Chondrocyte (in vitro differentiated cells): ENCODE measurements around the gene ITGA6. TPM values are rescaled to one million over a fixed set of nuclear protein-coding genes. Genes with fewer than 3 reads are reported as not detected.

Experiments used
- DNase-seq: peaks from one replicate; pipeline ENCODE4 v3.0.0; 2021; ENCODE audit warnings: mixed read lengths, low spot score
- H3K27ac Mint-ChIP-seq: one replicate; pipeline ENCODE4 v1.8.0; 2021; ENCODE audit warnings: mild to moderate bottlenecking, moderate library complexity, mixed read lengths; ENCODE audit not compliant: unreplicated experiment
- H3K27me3 Mint-ChIP-seq: 2 replicates; pipeline ENCODE4 v1.8.0; 2021; ENCODE audit warnings: low read depth, mixed read lengths
- H3K36me3 Mint-ChIP-seq: 2 replicates; pipeline ENCODE4 v1.8.0; 2021; ENCODE audit warnings: low read depth, mixed read lengths
- H3K4me1 Mint-ChIP-seq: 2 replicates; pipeline ENCODE4 v1.8.0; 2021; ENCODE audit warnings: low read depth, mild to moderate bottlenecking, mixed read lengths
- H3K4me3 Mint-ChIP-seq: one replicate; pipeline ENCODE4 v1.8.0; 2021; ENCODE audit warnings: mild to moderate bottlenecking, moderate library complexity, mixed read lengths; ENCODE audit not compliant: unreplicated experiment
- H3K9me3 Mint-ChIP-seq: 2 replicates; pipeline ENCODE4 v1.8.0; 2021; ENCODE audit warnings: low read depth, mixed read lengths
- total RNA-seq: library from RNA; stranded (reverse); gene quantifications from 3 replicates; pipeline ENCODE4 v1.2.1, GENCODE V29; 2021
- TF ChIP-seq, protein P1 (sequence below): fragments of 200-600 bp; sonication (generic); IDR thresholded peaks from 2 replicates; pipeline ENCODE4 v1.5.0; 2021; ENCODE audit warnings: antibody characterized with exemption, mild to moderate bottlenecking, moderate library complexity

Gene ITGA6
- total RNA-seq, 1 donor from 2014 or later, result 5.0 TPM

DNA sequence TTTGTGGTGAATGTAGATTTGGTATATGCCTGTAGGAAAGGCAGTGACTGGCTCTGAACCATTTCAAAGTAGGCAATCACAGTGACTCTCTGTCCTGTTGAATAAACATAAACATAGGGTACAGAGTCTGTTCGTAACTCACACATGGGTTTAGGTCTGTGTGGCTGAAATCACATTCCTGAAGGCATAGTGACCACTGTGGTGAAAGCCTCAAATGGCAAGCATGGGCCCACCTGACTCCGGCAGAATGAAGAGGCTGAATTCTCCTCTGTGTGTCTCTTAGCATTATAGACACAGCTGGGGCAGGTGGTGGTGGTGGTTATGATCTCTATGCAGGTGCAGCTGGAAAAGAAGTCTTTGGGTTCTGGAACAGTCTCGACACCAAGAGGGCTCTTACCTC lies 61.2 kb downstream of the ITGA6 start:
- Mint-ChIP-seq H3K4me1 (no peaks in the 10 kb centered on the region), H3K27me3 (no peaks in the 10 kb centered on the region), H3K9me3 (no peaks in the 10 kb centered on the region), H3K27ac (no peak overlapping the region), H3K4me3 (no peak overlapping the region), H3K36me3 (peaks cover 12% of the 10 kb centered on the region)
- no peak for DNase-seq
- TF ChIP-seq, protein P1, sequence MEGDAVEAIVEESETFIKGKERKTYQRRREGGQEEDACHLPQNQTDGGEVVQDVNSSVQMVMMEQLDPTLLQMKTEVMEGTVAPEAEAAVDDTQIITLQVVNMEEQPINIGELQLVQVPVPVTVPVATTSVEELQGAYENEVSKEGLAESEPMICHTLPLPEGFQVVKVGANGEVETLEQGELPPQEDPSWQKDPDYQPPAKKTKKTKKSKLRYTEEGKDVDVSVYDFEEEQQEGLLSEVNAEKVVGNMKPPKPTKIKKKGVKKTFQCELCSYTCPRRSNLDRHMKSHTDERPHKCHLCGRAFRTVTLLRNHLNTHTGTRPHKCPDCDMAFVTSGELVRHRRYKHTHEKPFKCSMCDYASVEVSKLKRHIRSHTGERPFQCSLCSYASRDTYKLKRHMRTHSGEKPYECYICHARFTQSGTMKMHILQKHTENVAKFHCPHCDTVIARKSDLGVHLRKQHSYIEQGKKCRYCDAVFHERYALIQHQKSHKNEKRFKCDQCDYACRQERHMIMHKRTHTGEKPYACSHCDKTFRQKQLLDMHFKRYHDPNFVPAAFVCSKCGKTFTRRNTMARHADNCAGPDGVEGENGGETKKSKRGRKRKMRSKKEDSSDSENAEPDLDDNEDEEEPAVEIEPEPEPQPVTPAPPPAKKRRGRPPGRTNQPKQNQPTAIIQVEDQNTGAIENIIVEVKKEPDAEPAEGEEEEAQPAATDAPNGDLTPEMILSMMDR, result no peak

DNA sequence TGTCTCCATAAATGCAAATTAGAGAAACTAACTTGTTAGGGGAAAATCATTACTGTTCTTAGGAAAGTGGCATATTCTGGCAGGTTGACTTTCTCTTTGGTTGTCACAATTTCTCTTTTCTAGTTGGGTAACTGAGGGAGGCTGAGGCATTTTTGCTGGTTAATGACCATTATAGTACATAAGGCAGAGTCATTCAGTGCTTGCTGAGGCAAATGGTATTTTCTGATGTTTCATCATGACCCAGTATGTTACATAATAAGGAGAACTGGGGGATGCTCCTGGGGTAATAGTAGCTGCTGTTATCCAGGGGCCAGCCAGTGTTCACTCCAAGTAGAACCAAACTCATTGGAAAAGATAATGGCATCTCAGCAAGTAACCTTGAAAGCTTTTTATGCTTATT lies 62.3 kb downstream of the ITGA6 start:
- TF ChIP-seq, protein P1, result no peak
- Mint-ChIP-seq H3K9me3 (no peaks in the 10 kb centered on the region), H3K27me3 (no peaks in the 10 kb centered on the region), H3K4me3 (no peak overlapping the region), H3K36me3 (peaks cover 12% of the 10 kb centered on the region), H3K4me1 (no peaks in the 10 kb centered on the region), H3K27ac (no peak overlapping the region)
- no peak for DNase-seq

DNA sequence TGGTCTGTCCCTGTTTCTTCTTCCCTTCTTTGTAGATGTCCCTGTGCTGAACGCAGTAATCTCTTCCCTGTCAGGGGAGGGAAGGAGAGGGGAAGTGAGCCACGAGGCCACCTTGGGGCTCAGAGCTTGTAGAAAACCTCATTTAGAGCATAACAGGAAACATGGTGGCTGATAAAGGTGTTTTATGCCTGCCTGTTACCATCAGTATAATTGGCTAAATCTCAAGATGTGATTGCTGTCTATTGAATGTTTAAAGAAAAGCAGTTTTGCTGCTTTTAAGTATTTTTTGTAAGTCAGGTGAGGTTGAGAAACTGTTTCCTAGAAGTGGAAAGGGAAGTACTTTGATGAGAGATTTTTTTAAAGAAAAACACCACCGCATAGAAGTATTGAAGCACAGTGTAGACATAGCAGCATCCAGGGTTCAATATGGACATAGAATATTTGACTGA lies 68.8 kb downstream of the ITGA6 start:
- no peak for DNase-seq
- peaks cover 5% of the 10 kb centered on the region for H3K36me3 Mint-ChIP-seq

DNA sequence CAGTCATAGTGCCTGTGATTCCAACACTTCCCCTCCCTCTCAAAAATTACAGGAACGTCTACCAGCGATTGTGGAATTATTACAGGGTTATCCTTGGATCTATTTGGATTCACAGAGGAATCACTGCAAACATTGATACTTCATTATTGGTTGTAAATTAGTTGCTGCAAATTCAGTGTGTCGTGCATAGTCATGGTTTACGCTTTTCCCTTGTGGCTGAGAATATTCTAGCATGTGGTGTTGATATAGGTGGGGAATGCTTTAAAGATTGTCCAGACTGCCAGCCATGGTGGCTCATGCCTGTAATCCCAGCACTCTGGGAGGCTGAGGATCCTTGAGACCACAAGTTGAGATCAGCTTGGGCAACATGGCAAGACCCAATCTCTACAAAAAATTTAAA lies 79.8 kb downstream of the ITGA6 start:
- no peak overlapping the region for H3K27ac Mint-ChIP-seq
- no peak overlapping the region for H3K4me3 Mint-ChIP-seq
- TF ChIP-seq, protein P1, result no peak
- no peak for DNase-seq
- peaks cover 15% of the 10 kb centered on the region for H3K9me3 Mint-ChIP-seq
- no peaks in the 10 kb centered on the region for H3K27me3 Mint-ChIP-seq
- peaks cover 10% of the 10 kb centered on the region for H3K36me3 Mint-ChIP-seq
- no peaks in the 10 kb centered on the region for H3K4me1 Mint-ChIP-seq

More for the DNA sequence above, 68.8 kb downstream of the ITGA6 start:
- Mint-ChIP-seq H3K27me3 (no peaks in the 10 kb centered on the region), H3K4me3 (no peak overlapping the region), H3K4me1 (no peaks in the 10 kb centered on the region), H3K27ac (no peak overlapping the region), H3K9me3 (no peaks in the 10 kb centered on the region)
- TF ChIP-seq, protein P1, result no peak

DNA sequence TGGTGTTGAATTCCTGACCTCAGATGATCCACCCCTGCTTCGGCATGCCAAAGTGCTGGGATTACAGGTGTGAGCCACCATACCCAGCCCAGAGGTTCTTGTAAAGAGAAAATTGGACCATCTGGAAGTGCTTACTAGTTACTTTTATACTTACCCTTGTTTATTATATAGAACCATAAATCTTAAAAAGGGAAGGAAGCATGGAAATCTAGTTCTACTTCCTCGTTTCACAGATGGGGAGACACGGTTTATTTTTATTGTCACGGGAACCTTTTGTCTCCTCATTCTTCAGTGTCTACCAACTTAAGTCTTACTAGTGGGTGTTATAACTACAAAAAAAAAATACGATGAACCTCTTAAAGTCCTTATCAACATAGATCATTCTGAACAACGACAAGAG lies 82.7 kb downstream of the ITGA6 start:
- TF ChIP-seq, protein P1, result no peak
- Mint-ChIP-seq H3K27ac (no peak overlapping the region), H3K9me3 (peaks cover 31% of the 10 kb centered on the region), H3K4me3 (no peak overlapping the region), H3K4me1 (no peaks in the 10 kb centered on the region), H3K36me3 (peaks cover 20% of the 10 kb centered on the region), H3K27me3 (no peaks in the 10 kb centered on the region)
- DNase-seq, result no peak
